GM21381 (cell line): Measurements from ENCODE around the gene MCCC2.
"Not testable (repeated sequence)": the region's sequence is repeated elsewhere in the genome, so short reads cannot be mapped to it uniquely, and the experiment has no call there.

Source experiments
- ATAC-seq: cut with Tn5 transposase; IDR thresholded peaks from one replicate; pipeline ENCODE4 v1.9.1; 2021; ENCODE audit warnings: mild to moderate bottlenecking, moderate library complexity; ENCODE audit not compliant: unreplicated experiment

The MCCC2 gene

DNA sequence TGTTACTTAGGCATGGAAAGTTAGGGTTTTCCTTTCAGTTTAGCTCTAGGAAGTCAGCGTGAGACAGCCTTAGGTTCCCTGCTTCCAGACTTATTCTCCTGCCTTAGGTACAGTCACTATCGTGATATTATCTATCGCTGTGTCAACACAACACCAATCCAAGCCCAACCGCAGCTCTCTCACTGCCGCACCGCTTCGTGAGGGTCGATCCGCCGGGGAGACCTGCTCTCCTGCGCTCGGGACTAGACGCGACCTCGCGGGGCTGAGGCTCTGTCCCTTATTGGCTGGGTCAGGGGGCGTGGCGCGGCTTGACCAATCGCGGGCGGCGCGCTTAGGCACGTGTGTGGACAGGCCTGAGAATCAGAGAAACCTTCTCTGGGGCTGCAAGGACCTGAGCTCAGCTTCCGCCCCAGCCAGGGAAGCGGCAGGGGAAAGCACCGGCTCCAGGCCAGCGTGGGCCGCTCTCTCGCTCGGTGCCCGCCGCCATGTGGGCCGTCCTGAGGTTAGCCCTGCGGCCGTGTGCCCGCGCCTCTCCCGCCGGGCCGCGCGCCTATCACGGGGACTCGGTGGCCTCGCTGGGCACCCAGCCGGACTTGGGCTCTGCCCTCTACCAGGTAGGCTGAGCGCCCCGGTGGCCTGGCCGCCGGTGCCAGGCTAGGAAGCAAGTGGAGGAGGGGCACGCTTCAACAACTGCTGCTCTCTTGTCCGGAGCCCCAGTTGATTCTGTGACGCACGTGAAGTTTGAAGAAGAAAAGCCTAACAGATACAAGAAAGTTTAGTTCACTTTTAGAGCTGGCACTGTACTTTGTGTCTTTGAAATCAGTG is at the start of gene MCCC2:
MCCC2 (plus strand) TSS at position 400 of the 825 bp plus-strand sequence; CDS start at position 486, 86 bp downstream.
- ATAC-seq, result peak; percentile 94

DNA sequence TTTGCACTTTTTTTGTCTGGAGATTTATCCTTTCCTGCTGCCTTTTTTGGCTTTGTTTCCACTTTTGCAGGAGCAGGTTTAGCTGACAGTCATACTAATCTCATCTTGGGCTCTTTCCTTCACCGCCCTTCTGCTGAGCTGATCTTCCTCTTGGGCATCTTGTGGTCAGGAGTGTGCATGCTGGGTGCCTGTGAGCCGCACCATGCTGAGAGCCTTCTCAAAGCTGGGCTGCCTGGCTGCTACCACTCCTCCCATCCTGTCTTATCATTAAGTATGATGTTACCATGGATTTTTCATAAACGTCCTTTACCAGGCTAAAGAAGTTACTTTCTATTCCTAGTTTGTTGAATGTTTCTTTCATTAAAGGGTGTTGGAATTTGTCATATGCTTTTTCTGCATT is 49.5 kb upstream of the MCCC2 start:
- no peak for ATAC-seq

GRCh38 chr5:71550885-71551284 is 36.3 kb upstream of the MCCC2 start:
- ATAC-seq, result not testable (repeated sequence)

DNA sequence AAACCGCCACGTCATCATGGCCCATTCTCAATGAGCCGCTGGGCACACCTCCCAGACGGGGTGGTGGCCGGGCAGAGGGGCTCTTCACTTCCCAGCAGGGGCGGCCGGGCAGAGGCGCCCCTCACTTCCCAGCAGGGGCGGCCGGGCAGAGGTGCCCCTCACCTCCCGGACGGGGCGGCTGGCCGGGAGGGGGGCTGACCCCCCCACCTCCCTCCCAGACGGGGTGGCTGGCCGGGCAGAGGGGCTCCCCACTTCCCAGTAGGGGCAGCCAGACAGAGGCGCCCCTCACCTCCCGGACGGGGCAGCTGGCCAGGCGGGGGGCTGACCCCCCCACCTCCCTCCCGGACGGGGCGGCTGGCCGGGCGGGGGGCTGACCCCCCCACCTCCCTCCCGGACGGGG is 35.6 kb upstream of the MCCC2 start:
- ATAC-seq, result not testable (repeated sequence)

- ATAC-seq, result not testable (repeated sequence)
Observed at GRCh38 chr5:71552026-71552749, 35.0 kb upstream of the MCCC2 start.

- no peak for ATAC-seq
Observed at GRCh38 chr5:71563161-71563560, 24.0 kb upstream of the MCCC2 start.

DNA sequence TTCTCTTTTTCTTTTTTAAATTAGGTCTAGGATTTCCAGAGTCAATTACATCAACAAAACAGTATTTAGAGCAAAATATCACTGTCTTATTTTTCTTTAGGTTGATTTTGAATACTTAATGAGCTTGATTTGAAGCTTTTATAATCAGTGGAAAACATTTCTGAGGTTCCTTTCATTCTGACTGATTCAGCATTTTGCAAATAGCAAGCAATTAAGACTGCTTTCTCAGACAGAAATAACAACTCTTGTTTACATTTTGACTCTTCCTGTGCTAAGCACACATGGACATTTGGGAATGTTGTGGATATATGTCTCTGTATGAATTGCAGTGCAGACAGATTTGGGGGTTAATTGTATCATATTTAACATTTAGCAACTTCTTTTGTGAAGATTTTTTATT is 22.2 kb upstream of the MCCC2 start:
- ATAC-seq, result no peak

DNA sequence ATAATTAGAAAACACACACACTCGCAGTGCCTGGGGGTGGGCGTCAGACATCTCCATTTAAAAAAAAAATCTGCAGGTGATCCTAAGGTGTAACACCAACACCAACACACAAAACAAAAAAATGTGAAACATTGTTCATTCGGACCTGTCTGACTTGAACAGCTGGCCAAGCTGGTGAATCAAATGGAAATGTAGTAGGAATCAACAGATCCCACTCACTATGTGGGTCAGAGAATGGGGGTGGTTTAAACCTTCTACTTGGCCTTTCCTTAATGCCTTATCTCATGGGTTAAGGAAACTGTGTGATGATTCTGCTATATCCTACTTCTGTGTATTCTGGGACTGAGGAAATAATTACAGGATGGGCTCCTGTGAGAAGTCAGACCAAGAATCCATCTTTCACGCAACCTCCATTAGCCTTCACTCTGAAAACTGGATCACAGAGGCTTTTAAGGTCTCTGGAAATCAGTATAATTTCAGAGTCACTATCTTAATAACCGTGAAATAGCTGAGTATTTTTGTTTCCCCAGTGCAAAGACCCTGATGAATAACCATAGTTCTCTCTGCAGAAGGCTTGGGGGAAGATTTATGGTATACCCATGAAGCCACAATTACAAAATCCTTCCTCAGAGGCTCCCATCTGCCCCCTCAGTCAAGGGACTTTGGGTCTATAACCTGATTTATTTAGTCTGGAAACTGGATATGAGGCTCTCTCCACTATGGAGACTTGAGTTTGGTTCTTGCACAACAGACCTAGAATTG is 17.2 kb upstream of the MCCC2 start:
- no peak for ATAC-seq

GRCh38 chr5:71571811-71572210 is 15.3 kb upstream of the MCCC2 start:
- not testable (repeated sequence) for ATAC-seq

- no peak for ATAC-seq
Observed at GRCh38 chr5:71573591-71573990, 13.5 kb upstream of the MCCC2 start.

DNA sequence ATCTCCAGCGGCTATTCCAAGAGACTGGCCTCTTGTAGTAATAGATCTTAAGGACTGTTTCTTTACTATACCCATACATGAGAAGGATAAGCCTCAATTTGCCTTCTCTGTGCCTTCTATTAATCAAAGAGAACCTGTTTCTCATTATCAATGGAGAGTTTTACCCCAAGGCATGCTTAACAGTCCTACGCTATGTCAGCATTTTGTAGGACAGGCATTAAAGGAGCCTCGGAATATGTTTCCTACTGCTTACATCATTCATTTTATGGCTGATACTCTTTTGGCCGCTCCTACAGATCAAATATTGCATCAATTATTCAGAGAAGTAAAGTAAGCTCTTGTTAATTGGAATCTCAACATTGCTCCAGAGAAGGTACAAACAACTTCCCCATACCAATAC is 11.6 kb upstream of the MCCC2 start:
- ATAC-seq, result not testable (repeated sequence)

DNA sequence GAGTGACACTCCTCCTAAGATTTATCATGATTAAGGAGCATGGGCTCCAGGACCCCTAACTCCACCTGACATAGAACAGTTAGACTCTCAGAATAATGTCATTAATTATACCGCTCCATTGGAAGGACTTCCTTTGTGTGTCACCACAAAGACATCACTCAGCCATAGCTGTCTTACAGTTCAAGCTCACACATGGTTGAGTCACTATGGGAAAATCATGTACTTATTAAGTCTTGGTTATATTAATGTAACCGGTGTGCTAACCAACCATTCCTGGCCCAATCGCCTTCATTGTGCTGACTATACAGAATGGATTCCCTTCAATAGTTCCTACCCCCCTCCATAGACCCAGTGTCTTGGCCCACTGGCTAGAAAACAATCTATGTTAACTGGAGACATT is 10.9 kb upstream of the MCCC2 start:
- ATAC-seq, result no peak

GRCh38 chr5:71577839-71578238 is 9.3 kb upstream of the MCCC2 start:
- not testable (repeated sequence) for ATAC-seq

- ATAC-seq, result no peak
Observed at GRCh38 chr5:71582945-71583584, 4.1 kb upstream of the MCCC2 start.

GRCh38 chr5:71586052-71586940 is 844 bp upstream of the MCCC2 start:
- ATAC-seq, result peak; percentile 5

DNA sequence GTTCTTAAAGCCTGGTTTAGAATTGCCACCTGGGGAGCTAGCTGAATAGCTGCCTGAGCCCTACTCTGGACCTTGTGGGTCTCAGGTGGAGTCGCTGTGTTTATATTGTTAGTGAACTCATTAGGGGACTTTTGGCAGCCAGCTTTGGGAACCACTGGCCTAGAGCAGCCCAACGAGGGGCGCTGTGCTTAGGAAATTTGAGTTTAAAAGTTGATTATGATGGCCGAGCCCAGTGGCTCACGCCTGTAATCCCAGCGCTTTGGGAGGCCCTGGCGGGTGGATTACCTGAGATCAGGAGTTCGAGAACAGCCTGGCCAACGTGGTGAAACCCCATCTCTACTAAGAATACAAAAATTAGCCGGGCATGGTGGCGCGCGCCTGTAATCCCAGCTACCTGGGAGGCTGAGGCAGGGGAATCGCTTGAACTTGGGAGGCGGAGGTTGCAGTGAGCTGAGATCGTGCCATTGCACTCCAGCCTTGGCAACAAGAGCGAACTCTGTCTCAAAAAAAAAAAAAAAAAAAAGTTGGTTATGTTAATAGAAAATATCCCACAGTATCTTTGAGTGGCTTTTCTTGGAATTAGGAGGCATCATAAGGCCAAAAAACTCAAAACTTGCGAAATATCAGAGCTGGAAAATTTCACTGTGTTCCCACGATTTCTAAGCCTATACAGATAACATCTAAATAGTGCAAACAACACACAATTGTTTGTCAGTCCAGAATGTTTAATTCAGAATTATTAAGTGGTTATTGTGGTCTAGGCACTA is 809 bp downstream of the MCCC2 start:
- ATAC-seq, result peak; percentile 9

DNA sequence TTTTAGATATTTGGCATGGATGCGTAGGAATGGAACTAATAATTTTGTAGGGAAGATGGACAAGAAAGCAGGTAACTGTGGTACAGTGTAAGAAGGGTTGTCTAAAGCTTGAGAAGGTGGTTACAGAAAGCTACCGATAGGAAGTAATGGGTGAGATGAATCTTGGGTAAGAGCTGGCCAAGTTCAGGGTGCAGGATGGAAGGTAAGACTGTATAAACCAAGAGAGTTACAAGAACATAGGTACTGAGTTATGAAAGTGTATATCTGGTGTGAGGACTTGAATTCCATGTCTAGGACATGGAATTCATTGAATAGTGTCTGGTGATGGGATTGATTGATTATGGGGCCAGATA is 1.4 kb downstream of the MCCC2 start:
- ATAC-seq, result no peak

- ATAC-seq, result peak; percentile 21
Observed at GRCh38 chr5:71589903-71590302, 2.8 kb downstream of the MCCC2 start.

GRCh38 chr5:71591100-71591499 is 4.0 kb downstream of the MCCC2 start:
- no peak for ATAC-seq
